Head of caudate nucleus (tissue), 42 donors: Measurements from ENCODE around the gene LEF1.
"Not testable (repeated sequence)": the region's sequence is repeated elsewhere in the genome, so short reads cannot be mapped to it uniquely, and the experiment has no call there.

Source experiments
- DNase-seq, 42 donors: peaks; one replicate each; pipeline versions ENCODE4 v3.0.0 to v3.0.0-alpha.2; 2020 to 2021; ENCODE audit warnings: mixed read lengths in 7 of 42
- intact Hi-C: fragments of 100-400 bp; cut with DNase I; formaldehyde crosslinking; loops from one replicate; pipeline ENCODE4 v1.15.0; 2022

LEF1 gene

DNA sequence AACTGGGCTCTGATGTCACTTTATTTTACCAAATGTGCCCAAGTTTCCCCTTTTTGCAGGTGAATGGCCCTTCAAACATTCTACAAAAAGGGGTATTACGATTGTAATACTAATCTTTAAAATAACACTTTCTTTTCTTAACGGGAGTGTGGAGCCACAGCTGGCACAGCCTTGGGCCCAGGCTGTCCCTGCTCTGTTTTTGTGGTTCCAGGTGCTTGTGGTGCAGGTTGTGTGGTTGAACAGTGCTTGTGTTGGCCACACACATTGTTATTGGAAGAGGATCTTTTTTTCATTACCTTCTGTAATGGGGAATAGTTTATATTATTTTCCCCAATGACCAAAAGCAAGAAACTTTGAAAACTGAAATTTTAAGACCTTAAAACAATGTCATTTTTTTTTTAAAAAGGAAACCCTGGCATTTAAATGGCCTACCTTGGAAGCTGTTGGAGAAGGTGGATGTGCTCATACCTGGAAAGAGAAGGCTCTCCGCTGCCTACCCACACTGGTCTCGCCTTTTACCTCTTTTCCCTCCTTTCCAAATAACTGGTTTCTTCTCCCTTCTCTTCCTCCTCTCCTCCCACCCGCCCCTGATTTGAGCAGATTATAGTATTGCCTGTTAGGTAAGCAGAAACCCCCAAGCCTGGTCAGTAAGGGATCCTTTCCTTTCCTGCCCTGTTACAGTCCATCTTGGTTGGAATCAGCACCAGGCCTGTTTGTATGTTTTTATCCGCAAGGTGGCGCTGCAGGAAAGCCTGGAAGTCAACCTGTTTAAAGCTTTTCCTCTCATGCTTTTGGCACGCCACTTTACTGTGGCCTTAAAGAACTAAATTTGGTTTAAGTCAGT is 150.5 kb downstream of the LEF1 start:
- peak; percentile 33 to 95 (median 87) for DNase-seq
- intact Hi-C loops = no loop called here

DNA sequence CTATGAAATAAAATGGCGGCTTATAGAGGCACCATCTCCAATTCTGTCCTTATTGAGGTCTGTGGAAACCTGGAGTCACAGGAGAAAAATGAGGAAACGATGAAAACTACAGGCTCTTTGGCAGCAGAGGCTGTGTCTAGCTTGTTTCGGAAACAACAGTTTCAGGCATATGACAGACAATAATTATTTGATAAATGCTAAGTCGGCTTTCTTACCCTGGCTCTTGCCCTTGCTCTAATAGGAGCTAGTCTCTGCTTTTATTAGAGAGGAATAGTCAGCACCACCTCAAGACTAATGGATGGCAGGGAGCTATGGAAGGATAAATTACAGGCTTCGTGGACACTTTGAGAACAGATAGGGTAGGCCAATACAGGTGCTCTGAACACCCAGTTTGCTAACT is 154.8 kb downstream of the LEF1 start:
- no peak for DNase-seq
- intact Hi-C loops = no loop called here

DNA sequence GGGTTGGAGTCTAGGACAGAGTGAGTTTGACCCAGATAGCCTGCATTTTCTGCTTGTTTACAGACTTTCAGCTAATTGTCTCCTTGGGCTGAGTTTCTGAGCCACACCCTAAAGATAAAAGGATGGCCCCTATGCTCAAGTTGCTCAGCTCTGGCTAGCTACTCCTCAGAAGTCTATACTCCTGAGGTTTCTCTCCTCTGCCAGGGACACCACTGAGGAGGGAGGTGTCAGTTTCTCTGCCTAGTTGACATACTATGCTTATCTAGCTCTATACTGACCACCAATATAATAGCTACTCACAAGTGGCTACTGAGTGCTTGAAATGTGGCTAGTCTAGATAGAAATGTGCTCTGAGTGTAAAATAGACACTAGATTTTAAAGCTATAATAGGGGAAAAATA is 155.4 kb downstream of the LEF1 start:
- no peak for DNase-seq
- intact Hi-C loops = no loop called here

DNA sequence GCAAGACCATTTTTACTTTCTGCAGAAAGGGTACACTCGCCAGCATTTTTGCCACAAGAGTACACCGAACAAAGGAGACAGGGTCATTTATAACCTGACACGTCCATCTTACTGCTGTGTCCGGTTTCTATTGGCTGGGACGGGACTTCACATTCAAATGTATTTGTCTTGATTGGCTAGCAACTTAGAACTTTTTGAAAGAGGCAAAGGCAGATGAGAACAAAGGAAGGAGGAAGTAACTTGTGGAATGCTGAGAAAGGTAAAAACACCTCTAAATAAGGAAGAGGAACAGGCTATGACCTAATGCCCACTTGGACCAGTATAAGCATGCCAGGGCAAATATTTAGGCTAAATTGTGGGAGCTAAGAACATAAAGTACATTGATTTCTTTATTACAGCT is 156.3 kb downstream of the LEF1 start:
- DNase-seq, intact Hi-C loops: not testable (repeated sequence)

DNA sequence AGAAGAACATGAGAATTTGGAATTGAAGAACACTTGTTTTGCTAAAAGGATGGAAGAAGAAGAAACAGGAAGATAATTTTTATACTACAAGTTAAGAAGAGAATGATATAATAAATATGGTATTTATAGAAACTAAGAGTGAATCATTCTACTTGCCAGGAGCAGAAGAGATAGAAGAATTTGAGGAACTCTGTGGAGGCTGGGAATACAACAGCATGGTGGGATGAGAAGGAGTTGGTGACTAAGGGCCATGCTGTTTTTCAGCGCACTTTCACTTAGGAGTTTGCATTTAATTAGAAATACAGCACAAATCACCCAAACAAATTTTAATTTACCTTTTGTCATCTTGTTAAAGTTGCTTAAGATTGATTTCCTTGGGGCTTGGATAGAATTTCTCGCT is 158.6 kb downstream of the LEF1 start:
- peak in 15 of 42 donors; percentile 16 to 70 (median 33) for DNase-seq
- intact Hi-C loops = no loop called here

DNA sequence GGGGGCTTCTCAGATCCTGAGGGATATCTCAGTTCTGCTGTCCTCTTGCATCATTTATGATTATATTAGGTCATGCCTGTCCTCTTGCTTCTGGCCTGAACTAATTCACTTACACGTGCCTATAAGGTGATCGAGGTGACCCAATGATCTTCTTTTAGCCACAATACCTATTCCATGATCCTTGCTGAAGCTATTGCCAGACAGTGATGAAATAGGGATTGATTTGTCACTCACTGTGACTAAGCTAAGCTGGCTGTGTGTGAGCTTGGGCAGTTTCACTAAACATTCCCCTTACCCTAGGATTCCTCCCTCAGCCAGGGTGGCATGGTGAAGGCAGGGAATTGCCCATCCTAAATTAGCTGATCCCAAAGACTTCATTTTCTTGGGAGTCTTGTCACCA is 160.0 kb downstream of the LEF1 start:
- intact Hi-C loops = no loop called here
- DNase-seq = no peak

DNA sequence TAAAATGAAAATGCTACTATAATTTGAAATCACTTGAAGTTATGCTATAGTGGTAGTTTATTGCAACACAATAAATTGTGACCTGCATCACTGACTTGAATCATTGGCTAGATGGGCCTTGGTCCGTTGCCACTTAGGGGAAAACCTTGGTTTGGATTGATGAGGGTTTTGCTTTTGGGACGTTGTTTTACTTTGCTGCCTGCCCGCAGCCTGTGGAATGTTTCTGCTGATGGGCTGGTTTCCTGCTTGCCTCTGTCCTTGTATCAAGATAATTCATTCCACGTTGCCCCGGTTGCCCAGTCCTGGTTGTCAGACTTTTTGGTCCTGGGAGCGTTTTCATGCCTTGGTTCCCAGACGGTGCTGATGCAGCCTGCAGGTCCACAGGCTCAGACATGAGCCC is 160.7 kb downstream of the LEF1 start:
- intact Hi-C loops = no loop called here
- no peak for DNase-seq

DNA sequence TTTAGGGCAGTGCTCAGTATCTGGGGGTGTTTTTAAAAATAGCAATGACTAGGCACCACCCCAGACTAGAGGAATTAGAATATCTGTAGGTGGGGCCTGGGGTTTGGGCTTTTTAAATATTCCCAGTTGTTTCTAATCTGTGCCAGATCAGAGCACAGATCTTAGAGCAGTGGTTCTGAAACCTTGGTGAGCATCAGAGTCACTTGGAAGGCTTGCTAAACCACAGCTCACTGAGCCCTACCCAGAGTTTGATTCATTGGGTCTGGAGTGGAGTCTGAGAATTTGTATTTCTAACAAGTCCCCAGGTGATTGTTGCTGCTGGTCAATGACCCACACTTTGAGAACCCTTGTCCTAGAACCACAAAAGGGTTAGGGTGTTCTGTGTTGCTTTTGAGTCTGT is 162.4 kb downstream of the LEF1 start:
- peak in 1 of 42 donors; percentile 25 for DNase-seq
- intact Hi-C loops = no loop called here

DNA sequence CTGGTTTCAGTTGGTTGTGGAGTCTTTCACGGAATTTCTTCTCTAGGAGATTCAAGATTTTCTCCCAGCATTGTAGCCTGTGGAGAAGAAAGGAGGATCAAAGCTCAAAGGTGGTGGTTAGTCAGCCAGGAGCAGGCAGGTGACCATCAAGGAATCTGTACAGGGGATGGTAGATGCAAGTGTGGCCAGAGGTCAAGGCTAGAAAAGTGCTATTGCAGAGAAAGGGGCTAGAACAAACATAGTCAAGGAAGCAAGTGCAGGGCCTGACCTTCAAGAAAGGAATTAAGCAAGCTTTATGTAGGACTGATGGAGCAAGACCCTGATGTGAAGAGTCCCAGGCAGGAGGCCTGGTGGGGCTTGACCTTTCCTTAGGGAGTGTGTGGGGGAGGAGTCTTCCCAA is 162.9 kb downstream of the LEF1 start:
- DNase-seq = no peak
- intact Hi-C loops = no loop called here

DNA sequence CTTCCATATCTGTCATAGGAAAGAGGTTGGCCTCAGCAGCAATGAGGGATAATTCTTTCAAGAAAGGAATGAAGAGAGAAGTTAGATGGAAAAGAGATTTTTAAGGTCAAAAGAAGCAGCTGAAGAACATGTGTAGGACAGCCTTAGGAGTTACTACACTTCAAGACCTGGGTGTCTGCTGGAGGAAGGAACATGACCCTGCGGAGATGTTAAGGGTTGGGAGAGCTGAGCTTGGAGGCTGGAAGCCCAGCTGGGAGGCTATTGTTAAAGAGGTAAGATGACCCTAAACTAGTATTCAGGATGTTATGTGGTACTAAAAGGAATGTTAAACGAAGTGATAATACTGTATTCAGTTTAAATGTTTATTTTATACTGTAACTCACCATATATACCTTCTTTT is 164.1 kb downstream of the LEF1 start:
- intact Hi-C loops = no loop called here
- no peak for DNase-seq

DNA sequence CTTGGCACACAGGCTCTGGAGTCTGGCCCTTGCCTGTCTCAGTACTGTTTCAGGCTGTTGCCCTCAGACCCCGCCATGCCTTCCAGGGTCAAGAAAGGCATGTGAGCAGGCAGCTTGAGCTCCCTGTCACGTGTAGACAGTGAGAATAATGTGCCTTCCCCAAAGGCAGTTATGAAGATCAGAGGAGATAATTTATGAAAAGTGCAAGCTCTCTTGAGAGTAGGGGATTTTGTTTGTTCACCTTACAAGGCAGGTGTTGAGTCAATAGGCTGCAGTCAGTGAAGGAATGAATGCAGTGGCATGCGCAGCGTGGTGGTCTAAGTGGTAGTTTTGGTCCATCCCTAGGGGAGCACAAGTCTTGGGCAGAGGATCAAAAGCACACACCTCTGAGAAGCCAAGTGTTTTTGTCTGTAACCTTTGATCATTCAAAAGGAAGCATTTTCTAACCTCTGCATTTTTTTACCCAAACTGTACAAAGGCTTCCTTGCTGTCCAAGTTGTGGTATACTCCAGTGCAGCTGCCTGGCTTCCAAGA is 164.7 kb downstream of the LEF1 start:
- intact Hi-C loops = no loop called here
- DNase-seq = no peak

DNA sequence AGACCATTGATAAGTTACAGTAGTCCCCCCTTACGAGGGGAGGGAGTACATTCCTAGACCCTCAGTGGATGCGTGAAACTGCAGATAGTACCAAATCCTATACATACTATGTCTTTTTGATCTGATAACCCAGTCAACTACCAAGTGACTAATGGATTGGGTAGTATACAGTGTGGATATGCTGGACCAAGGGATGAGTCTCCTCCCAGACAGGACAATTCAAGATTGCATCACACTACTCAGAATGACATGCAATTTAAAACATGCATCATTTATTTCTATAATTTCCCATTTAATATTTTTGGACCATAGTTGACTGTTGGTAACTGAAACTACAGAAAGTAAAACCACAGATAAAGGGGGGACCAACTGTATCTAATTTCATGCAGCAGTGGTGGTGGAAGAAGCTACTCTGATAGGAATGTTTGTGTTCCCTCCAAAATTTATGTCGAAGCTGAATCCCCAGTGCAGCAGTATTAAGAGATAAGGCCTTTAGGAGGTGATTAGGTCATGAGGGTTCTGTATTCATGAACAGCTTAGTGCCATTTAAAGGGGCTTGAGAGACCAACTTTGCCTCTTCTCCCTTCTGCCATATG is 167.1 kb downstream of the LEF1 start:
- intact Hi-C loops = no loop called here
- DNase-seq = no peak

DNA sequence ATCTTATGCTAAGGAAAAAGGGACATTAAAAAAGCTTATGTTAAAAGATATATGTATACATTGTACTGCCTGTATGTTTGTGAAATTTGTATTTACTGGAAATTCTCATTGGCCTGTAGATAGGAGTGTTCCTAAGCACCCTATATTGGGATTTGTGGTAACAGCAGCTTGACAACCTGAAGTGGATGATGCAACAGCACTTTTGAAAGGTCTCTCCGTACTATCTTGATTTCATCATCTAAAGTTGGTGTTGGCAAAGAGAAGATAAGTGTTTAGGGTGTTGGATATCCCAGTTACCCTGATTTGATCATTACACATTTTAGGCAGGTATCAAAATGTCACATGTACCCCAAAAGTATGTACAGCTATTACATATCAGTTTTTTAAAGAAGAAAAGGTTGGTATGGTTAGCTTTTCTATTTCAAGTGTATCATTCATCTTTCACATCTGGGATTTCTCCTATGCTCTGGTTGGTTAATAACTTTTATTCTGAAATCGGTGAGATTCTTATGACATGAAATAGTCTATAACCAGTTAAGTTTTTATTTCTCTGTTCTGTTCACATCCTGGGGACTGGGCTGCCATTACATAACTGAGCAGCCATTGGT is 168.7 kb downstream of the LEF1 start:
- no peak for DNase-seq
- intact Hi-C loops = no loop called here

DNA sequence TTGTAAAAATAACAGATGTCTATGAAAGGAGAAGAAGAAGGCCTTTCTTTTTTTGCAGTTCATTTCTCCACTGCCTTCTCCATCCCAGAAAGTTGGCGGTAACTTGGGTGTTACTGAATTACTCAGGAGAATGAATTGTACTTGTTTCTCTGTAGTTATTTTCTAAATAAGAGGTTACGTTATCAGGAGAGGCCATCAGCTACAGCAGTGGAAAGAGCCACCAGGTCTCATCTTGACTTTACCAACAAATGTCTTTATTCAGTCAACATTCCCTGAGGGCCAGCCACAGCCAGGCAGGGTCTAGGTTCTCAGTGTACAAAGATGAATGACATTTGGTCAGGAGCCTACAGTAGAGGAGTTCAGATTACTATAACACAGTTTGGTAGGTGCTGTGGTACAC is 170.9 kb downstream of the LEF1 start:
- intact Hi-C loops = no loop called here
- DNase-seq = no peak
